WTC11 (cell line): ENCODE results near the gene RDH16. TPM values are rescaled to one million over a fixed set of nuclear protein-coding genes. Genes with fewer than 3 reads are reported as not detected.

Experiments used
- ATAC-seq: fragments of 200-7000 bp; cut with Tn5 transposase; 2 replicates; pipeline ENCODE4 v1.10.0; 2021; ENCODE audit warnings: mild to moderate bottlenecking, moderate library complexity
- CTCF ChIA-PET: fragments of 300-600 bp; sonication (Branson Sonifier 250); formaldehyde crosslinking; loops from one replicate; lab custom pipeline; 2021; ENCODE audit warnings: antibody characterized with exemption; lab: Charles Lee
- POLR2A ChIA-PET: fragments of 350-600 bp; sonication (Branson Sonifier 250); formaldehyde crosslinking; loops from one replicate; lab custom pipeline; 2021; ENCODE audit warnings: antibody characterized with exemption; lab: Charles Lee
- DNase-seq: peaks from one replicate; pipeline ENCODE4 v3.0.0; 2021; ENCODE audit warnings: low spot score
- H3K27ac Mint-ChIP-seq: 2 replicates; pipeline ENCODE4 v1.8.0; 2021; ENCODE audit warnings: mixed read lengths
- H3K27me3 Mint-ChIP-seq: 2 replicates; pipeline ENCODE4 v1.8.0; 2021; ENCODE audit warnings: low read depth, mild to moderate bottlenecking, moderate library complexity, mixed read lengths
- H3K36me3 Mint-ChIP-seq: 2 replicates; pipeline ENCODE4 v1.8.0; 2021; ENCODE audit warnings: mixed read lengths
- H3K4me1 Mint-ChIP-seq: 2 replicates; pipeline ENCODE4 v1.8.0; 2022; ENCODE audit warnings: mixed read lengths
- H3K4me3 Mint-ChIP-seq: 2 replicates; pipeline ENCODE4 v1.8.0; 2021; ENCODE audit warnings: mild to moderate bottlenecking, moderate library complexity, mixed read lengths
- H3K9me3 Mint-ChIP-seq: 2 replicates; pipeline ENCODE4 v1.8.0; 2021; ENCODE audit warnings: mixed read lengths
- AFF4 ChIP-seq: sonication (generic); formaldehyde crosslinking; IDR thresholded peaks from 2 replicates; pipeline ENCODE4 v1.8.1; 2023; ENCODE audit warnings: mild to moderate bottlenecking, missing genetic modification reagents, borderline replicate concordance
- E2F1 ChIP-seq: sonication (generic); formaldehyde crosslinking; IDR thresholded peaks from 2 replicates; pipeline ENCODE4 v1.8.0; 2022; ENCODE audit warnings: mild to moderate bottlenecking, missing genetic modification reagents
- ETV6 ChIP-seq: sonication (generic); formaldehyde crosslinking; IDR thresholded peaks from 2 replicates; pipeline ENCODE4 v1.8.1; 2022; ENCODE audit warnings: mild to moderate bottlenecking, missing genetic modification reagents
- FOXJ3 ChIP-seq: sonication (generic); formaldehyde crosslinking; IDR thresholded peaks from 2 replicates; pipeline ENCODE4 v1.9.0; 2021; ENCODE audit warnings: missing genetic modification reagents, mild to moderate bottlenecking, borderline replicate concordance
- FOXK1 ChIP-seq: sonication (generic); formaldehyde crosslinking; IDR thresholded peaks from 2 replicates; pipeline ENCODE4 v1.8.0; 2022; ENCODE audit warnings: mild to moderate bottlenecking, moderate library complexity, missing genetic modification reagents
- FOXP1 ChIP-seq: sonication (generic); formaldehyde crosslinking; IDR thresholded peaks from 2 replicates; pipeline ENCODE4 v1.8.0; 2022; ENCODE audit warnings: missing genetic modification reagents, mild to moderate bottlenecking, moderate library complexity, borderline replicate concordance
- FOXP4 ChIP-seq: sonication (generic); formaldehyde crosslinking; IDR thresholded peaks from 2 replicates; pipeline ENCODE4 v1.8.0; 2022; ENCODE audit warnings: mild to moderate bottlenecking, missing genetic modification reagents
- HMGA2 ChIP-seq: fragments of 250-450 bp; sonication (Bioruptor Pico); IDR thresholded peaks from 2 replicates; pipeline ENCODE4 v1.4.0; 2021; ENCODE audit warnings: mild to moderate bottlenecking, moderate library complexity
- HMGXB4 ChIP-seq: sonication (generic); formaldehyde crosslinking; IDR thresholded peaks from 2 replicates; pipeline ENCODE4 v1.8.1; 2023; ENCODE audit warnings: mild to moderate bottlenecking, moderate library complexity, missing genetic modification reagents
- KAT7 ChIP-seq: sonication (generic); formaldehyde crosslinking; IDR thresholded peaks from 2 replicates; pipeline ENCODE4 v1.8.1; 2023; ENCODE audit warnings: missing genetic modification reagents, mild to moderate bottlenecking, borderline replicate concordance
- NFATC4 ChIP-seq: fragments of 250-450 bp; sonication (Bioruptor Pico); IDR thresholded peaks from 2 replicates; pipeline ENCODE4 v1.9.0; 2021; ENCODE audit warnings: mild to moderate bottlenecking
- PRRX2 ChIP-seq: fragments of 250-450 bp; sonication (Bioruptor Pico); IDR thresholded peaks from 2 replicates; pipeline ENCODE4 v1.8.0; 2021; ENCODE audit warnings: mild to moderate bottlenecking
- RELA ChIP-seq: sonication (generic); formaldehyde crosslinking; IDR thresholded peaks from 2 replicates; pipeline ENCODE4 v1.8.1; 2022; ENCODE audit warnings: missing genetic modification reagents, mild to moderate bottlenecking, borderline replicate concordance
- SP1 ChIP-seq: sonication (generic); formaldehyde crosslinking; conservative IDR thresholded peaks from 2 replicates; pipeline ENCODE4 v1.8.1; 2022; ENCODE audit warnings: missing genetic modification reagents
- TCF7 ChIP-seq: sonication (generic); formaldehyde crosslinking; IDR thresholded peaks from 2 replicates; pipeline ENCODE4 v1.8.0; 2022; ENCODE audit warnings: mild to moderate bottlenecking, low read depth, missing genetic modification reagents, moderate library complexity
- USF2 ChIP-seq: sonication (generic); formaldehyde crosslinking; IDR thresholded peaks from 2 replicates; pipeline ENCODE4 v1.8.1; 2023; ENCODE audit warnings: mild to moderate bottlenecking, missing genetic modification reagents, moderate library complexity
- ZNF138 ChIP-seq: sonication (generic); formaldehyde crosslinking; conservative IDR thresholded peaks from 2 replicates; pipeline ENCODE4 v1.8.1; 2022; ENCODE audit warnings: mild to moderate bottlenecking, moderate library complexity, missing genetic modification reagents
- ZNF219 ChIP-seq: sonication (generic); formaldehyde crosslinking; IDR thresholded peaks from 2 replicates; pipeline ENCODE4 v1.8.0; 2023; ENCODE audit warnings: missing genetic modification reagents, mild to moderate bottlenecking, borderline replicate concordance
- ZNF416 ChIP-seq: fragments of 250-450 bp; sonication (Bioruptor Pico); IDR thresholded peaks from 2 replicates; pipeline ENCODE4 v1.9.0; 2021; ENCODE audit warnings: mild to moderate bottlenecking, inconsistent platforms
- ZNF425 ChIP-seq: fragments of 250-450 bp; sonication (Bioruptor Pico); conservative IDR thresholded peaks from 2 replicates; pipeline ENCODE4 v1.9.0; 2021; ENCODE audit warnings: mild to moderate bottlenecking
- total RNA-seq: library from RNA; stranded (reverse); gene quantifications from 3 replicates; pipeline ENCODE4 v1.2.3, GENCODE V29; 2021

The RDH16 gene
- total RNA-seq, 1 experiment from 2014 or later, result 1.0 TPM

- ChIA-PET POLR2A (interaction anchor here (0.7 kb wide), 1 partner anchor 63 kb away, joined by 4 read pairs; no protein-coding TSS in a partner anchor), CTCF (interaction anchor here (0.8 to 2.1 kb wide), 11 partner anchors 9 to 249 kb away, joined by 3 to 10 read pairs (median 6); partner anchors contain the start of genes HSD17B6, LRP1, STAT6 and TAC3)
- Mint-ChIP-seq H3K27ac (no peak within 1 kb of the TSS), H3K27me3 (no peaks in the 10 kb centered on the region), H3K9me3 (no peaks in the 10 kb centered on the region), H3K36me3 (peaks cover 27% of the 10 kb centered on the region), H3K4me3 (peak within 1 kb of the TSS; percentile 93), H3K4me1 (peaks cover 44% of the 10 kb centered on the region)
- DNase-seq, result peak; percentile 63
- TF ChIP-seq TCF7 (CRISPR knock-in tag), result 0 out of 2 replicates have a peak, but pooled peaks have one; percentile 28
- 0 out of 2 replicates have a peak, but pooled peaks have one; percentile 48 for TF ChIP-seq FOXP4 (CRISPR knock-in tag)
- peak; percentile 58; the same call in 1 of the 2 replicates for TF ChIP-seq FOXP1 (CRISPR knock-in tag)
- TF ChIP-seq HMGA2 (CRISPR knock-in tag), result no peak
- TF ChIP-seq FOXK1 (CRISPR knock-in tag), result 0 out of 2 replicates have a peak, but pooled peaks have one; percentile 21
- TF ChIP-seq ZNF219 (CRISPR knock-in tag), result no peak; the same call in 1 of the 2 replicates
- TF ChIP-seq RELA (CRISPR knock-in tag), result 0 out of 2 replicates have a peak, but pooled peaks have one; percentile 38
- TF ChIP-seq ZNF425 (CRISPR knock-in tag), result no peak
- TF ChIP-seq KAT7, result peak; percentile 65; the same call in 1 of the 2 replicates
- no peak for TF ChIP-seq NFATC4
- TF ChIP-seq ETV6, result 0 out of 2 replicates have a peak, but pooled peaks have one; percentile 53
- TF ChIP-seq SP1, result peak; percentile 39; the same call in 1 of the 2 replicates
- peak; percentile 67 for ATAC-seq
Measured at GRCh38 chr12:57005980-57006808, 48.8 kb upstream of the RDH16 start, which contains the start of gene ZBTB39. Gene ZBTB39 (minus strand): TSS chr12:57006546. CDS start chr12:57004917, 1,629 bp downstream.

GRCh38 chr12:57004651-57005050, 47.2 kb upstream of the RDH16 start:
- ChIA-PET CTCF (interaction anchor here (1.3 to 2.1 kb wide), 7 partner anchors 8 to 123 kb away, joined by 3 to 10 read pairs (median 6); partner anchors contain the start of gene STAT6), POLR2A (interaction anchor here (0.5 kb wide), 1 partner anchor 248 kb away, joined by 5 read pairs; no protein-coding TSS in a partner anchor)
- H3K27me3 Mint-ChIP-seq, result no peaks in the 10 kb centered on the region
- no peak overlapping the region for H3K27ac Mint-ChIP-seq
- peaks cover 32% of the 10 kb centered on the region for H3K36me3 Mint-ChIP-seq
- DNase-seq (no peak), ATAC-seq (no peak)
- no peaks in the 10 kb centered on the region for H3K9me3 Mint-ChIP-seq
- H3K4me3 Mint-ChIP-seq, result peak overlapping the region; percentile 93
- H3K4me1 Mint-ChIP-seq, result peaks cover 29% of the 10 kb centered on the region
- TF ChIP-seq AFF4, result no peak
- no peak for TF ChIP-seq KAT7
- TF ChIP-seq NFATC4, result no peak
- no peak for TF ChIP-seq ZNF138 (CRISPR knock-in tag)
- TF ChIP-seq HMGXB4, result no peak
- TF ChIP-seq USF2 (CRISPR knock-in tag), result no peak
- no peak for TF ChIP-seq PRRX2 (CRISPR knock-in tag)
- TF ChIP-seq ZNF219 (CRISPR knock-in tag), result no peak
- no peak for TF ChIP-seq HMGA2 (CRISPR knock-in tag)
- TF ChIP-seq ZNF416 (CRISPR knock-in tag), result no peak
- TF ChIP-seq SP1, result no peak
- TF ChIP-seq FOXJ3, result no peak
- TF ChIP-seq E2F1 (CRISPR knock-in tag), result no peak
